Sigmoid colon (tissue), 4 donors: ENCODE results near the gene RASSF5.

Experiments used
- EP300 ChIP-seq, 4 donors: sonication (generic); formaldehyde crosslinking; IDR thresholded peaks; one replicate each; pipeline ENCODE4 v1.6.1; 2017; ENCODE audit warnings: antibody characterized with exemption in 4 of 4
- POLR2A ChIP-seq, 2 donors: fragments of 450-650 bp; IDR thresholded peaks; one replicate each; pipeline ENCODE4 v1.6.1; 2016; ENCODE audit warnings: antibody characterized with exemption in 2 of 2, mild to moderate bottlenecking in 2 of 2, moderate library complexity in 2 of 2
- POLR2AphosphoS5 ChIP-seq, 4 donors: sonication (generic); formaldehyde crosslinking; IDR thresholded peaks; one replicate each; pipeline ENCODE4 v1.6.1; 2017; ENCODE audit warnings: antibody characterized with exemption in 4 of 4
- TF ChIP-seq, protein P1 (sequence below), 4 experiments: fragments of 450-650 bp in 3 of 4; fragments of 200-600 bp in 1 of 4; IDR thresholded peaks; one replicate each; pipeline ENCODE4 v1.5.1; 2016 to 2019; ENCODE audit warnings: antibody characterized with exemption in 4 of 4, mild to moderate bottlenecking in 3 of 4, moderate library complexity in 2 of 4

DNA sequence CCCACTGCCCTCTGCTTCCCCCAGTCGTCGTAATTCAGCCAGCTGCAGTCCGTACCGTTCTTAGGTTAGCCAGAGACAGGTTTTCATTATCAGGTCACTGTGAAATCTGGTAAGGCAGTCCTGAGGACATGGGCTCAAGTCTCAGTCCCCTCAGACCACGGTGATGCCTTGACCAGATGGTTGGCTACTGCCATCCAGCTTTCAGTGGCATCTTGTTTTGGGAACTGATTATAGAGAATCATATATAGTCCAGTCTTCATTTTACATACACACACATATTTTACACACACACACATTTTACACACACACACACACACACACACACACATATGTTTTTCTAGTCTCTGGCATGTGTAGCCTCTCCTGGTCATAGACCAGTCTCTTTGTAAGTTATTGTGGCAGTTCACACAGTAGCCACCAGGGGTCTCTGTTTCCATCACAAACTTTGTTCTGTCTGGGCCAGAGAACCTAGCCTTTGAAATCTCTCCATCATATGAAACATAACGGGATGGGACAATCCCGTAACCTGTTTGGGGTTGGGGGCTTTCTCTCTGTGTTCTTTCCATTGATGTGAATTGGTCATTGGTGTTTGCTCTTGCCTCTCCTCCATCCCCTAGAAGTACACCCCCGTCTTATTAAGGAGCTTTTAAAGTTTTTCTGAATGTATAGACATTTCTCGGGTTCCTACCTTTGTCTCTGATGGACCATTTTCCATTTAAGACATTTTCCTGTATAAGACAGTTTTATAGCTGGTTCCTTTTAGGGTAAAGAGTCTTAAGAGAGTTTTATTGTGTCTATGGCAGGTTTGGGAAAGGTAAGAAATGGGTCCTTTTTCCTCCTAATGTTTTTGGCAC is 45.5 kb upstream of the RASSF5 start:
- no peak for TF ChIP-seq POLR2AphosphoS5 (IDR thresholded peaks at IDR 0.05)
- TF ChIP-seq, protein P1, sequence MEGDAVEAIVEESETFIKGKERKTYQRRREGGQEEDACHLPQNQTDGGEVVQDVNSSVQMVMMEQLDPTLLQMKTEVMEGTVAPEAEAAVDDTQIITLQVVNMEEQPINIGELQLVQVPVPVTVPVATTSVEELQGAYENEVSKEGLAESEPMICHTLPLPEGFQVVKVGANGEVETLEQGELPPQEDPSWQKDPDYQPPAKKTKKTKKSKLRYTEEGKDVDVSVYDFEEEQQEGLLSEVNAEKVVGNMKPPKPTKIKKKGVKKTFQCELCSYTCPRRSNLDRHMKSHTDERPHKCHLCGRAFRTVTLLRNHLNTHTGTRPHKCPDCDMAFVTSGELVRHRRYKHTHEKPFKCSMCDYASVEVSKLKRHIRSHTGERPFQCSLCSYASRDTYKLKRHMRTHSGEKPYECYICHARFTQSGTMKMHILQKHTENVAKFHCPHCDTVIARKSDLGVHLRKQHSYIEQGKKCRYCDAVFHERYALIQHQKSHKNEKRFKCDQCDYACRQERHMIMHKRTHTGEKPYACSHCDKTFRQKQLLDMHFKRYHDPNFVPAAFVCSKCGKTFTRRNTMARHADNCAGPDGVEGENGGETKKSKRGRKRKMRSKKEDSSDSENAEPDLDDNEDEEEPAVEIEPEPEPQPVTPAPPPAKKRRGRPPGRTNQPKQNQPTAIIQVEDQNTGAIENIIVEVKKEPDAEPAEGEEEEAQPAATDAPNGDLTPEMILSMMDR (IDR thresholded peaks at IDR 0.05) = peak; percentile 69 to 84 (median 82)
- TF ChIP-seq POLR2A (IDR thresholded peaks at IDR 0.05) = no peak
- no peak for TF ChIP-seq EP300 (IDR thresholded peaks at IDR 0.05)
